ENCODE results near the gene HTRA3. TPM values are rescaled to one million over a fixed set of nuclear protein-coding genes. Genes with fewer than 3 reads are reported as not detected.

Gene HTRA3
- total RNA-seq, 1 donor from 2014 or later, result 35.2 TPM

DNA sequence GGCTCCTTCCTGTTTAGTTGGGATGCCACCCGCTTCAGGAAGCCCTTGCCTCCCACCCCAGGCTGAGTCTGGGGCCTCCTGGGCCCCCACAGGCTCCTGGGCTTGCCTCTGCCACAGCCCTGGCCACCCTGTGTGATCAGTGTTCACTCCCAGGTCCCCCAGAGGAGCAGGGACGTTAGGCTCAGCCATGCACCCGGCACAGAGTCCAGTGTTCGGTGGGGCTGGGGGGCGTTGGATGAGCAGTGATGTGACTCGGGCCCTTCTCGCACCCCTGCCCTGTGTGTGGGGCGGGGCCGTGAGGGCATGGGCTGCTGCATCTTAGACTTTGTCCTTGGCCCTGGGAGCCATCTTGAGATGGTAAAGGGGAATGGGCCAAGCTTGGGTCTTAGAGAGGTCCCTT lies 29.9 kb upstream of the HTRA3 start:
- no peaks in the 10 kb centered on the region for H3K36me3 ChIP-seq (ENCODE audit: insufficient read depth, low read length)
- no peaks in the 10 kb centered on the region for H3K27me3 ChIP-seq (ENCODE audit: insufficient read depth, low read length)
- H3K36me3 Mint-ChIP-seq (ENCODE audit: low read depth, unreplicated experiment), result no peaks in the 10 kb centered on the region
- no peak overlapping the region for H3K9ac ChIP-seq (ENCODE audit: low read length)
- no peak overlapping the region for H2AFZ ChIP-seq (ENCODE audit: low read depth, low read length)
- H3K27ac ChIP-seq (ENCODE audit: low read depth, low read length), result no peak overlapping the region
- FAIRE-seq, result no peak
- peaks cover 2% of the 10 kb centered on the region for H3K9me3 Mint-ChIP-seq (ENCODE audit: unreplicated experiment)
- peaks cover 26% of the 10 kb centered on the region for H3K27me3 Mint-ChIP-seq (ENCODE audit: low read depth, unreplicated experiment)
- H3K27ac Mint-ChIP-seq (ENCODE audit: unreplicated experiment), result no peak overlapping the region
- no peak overlapping the region for H3K4me3 Mint-ChIP-seq (ENCODE audit: unreplicated experiment)
- H3K4me1 Mint-ChIP-seq (ENCODE audit: low read depth, unreplicated experiment), result no peaks in the 10 kb centered on the region
- no peaks in the 10 kb centered on the region for H3K79me2 ChIP-seq (ENCODE audit: insufficient read depth, low read length)
- H3K9me3 ChIP-seq (ENCODE audit: insufficient read depth, low read depth, low read length), result no peaks in the 10 kb centered on the region
- H3K4me3 ChIP-seq (ENCODE audit: insufficient read depth, low read depth, low read length), result no peak overlapping the region
- DNase-seq (ENCODE audit: low read depth), result no peak
- no peak overlapping the region for H3K4me2 ChIP-seq (ENCODE audit: low read length)
- TF ChIP-seq, protein P1, sequence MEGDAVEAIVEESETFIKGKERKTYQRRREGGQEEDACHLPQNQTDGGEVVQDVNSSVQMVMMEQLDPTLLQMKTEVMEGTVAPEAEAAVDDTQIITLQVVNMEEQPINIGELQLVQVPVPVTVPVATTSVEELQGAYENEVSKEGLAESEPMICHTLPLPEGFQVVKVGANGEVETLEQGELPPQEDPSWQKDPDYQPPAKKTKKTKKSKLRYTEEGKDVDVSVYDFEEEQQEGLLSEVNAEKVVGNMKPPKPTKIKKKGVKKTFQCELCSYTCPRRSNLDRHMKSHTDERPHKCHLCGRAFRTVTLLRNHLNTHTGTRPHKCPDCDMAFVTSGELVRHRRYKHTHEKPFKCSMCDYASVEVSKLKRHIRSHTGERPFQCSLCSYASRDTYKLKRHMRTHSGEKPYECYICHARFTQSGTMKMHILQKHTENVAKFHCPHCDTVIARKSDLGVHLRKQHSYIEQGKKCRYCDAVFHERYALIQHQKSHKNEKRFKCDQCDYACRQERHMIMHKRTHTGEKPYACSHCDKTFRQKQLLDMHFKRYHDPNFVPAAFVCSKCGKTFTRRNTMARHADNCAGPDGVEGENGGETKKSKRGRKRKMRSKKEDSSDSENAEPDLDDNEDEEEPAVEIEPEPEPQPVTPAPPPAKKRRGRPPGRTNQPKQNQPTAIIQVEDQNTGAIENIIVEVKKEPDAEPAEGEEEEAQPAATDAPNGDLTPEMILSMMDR (IDR thresholded peaks at IDR 0.05; ENCODE audit: insufficient read depth, low read depth, low read length), result no peak
- no peak for TF ChIP-seq EZH2 (IDR thresholded peaks at IDR 0.05; ENCODE audit: insufficient read depth, low read length)
- peaks cover 5% of the 10 kb centered on the region for H3K4me1 ChIP-seq (ENCODE audit: insufficient read depth, low read length)
- no peaks in the 10 kb centered on the region for H4K20me1 ChIP-seq (ENCODE audit: insufficient read depth, low read length)

DNA sequence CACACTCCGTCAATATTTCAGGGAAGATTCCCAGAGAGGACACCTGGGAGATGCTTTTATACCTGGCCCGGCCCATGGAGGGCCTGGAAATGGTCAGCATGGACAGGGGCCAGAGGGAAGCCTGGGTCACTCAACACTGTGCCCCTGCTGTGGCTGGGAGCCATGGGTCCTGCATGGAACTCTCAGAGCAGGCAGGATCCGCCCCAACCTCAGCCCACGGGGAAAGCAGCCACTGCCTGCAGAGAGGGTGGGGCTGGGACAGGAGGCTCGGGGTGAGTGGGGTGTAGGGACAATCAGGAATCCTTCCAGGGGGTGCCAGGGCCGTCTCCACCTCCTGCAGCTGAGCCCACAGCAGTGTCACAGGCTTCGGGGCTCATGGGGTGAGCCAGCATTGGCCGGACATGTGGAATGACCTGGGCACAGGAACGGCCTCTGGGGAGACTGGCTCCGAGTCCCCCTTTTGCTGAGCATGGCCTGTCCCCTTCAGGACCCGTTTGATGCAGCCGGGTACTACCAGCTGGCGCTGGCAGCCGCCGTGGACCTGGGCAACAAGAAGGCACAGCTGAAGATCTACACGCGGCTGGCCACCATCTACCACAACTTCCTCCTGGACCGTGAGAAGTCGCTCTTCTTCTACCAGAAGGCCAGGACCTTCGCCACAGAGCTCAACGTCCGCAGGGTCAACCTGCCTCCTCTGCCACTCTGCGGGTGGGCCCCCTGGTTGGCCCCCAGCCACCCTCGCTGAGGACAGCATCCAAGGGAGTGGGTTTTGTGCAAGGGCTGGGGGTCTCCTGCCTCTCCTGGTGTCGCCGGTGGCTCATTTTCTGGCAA lies 29.1 kb upstream of the HTRA3 start:
- H3K27me3 Mint-ChIP-seq (ENCODE audit: low read depth, unreplicated experiment), result peaks cover 27% of the 10 kb centered on the region
- Histone ChIP-seq H3K9ac (ENCODE audit: low read length) (no peak overlapping the region), H3K4me1 (ENCODE audit: insufficient read depth, low read length) (peaks cover 5% of the 10 kb centered on the region), H3K4me3 (ENCODE audit: insufficient read depth, low read depth, low read length) (no peak overlapping the region), H3K36me3 (ENCODE audit: insufficient read depth, low read length) (no peaks in the 10 kb centered on the region), H3K27ac (ENCODE audit: low read depth, low read length) (no peak overlapping the region), H3K4me2 (ENCODE audit: low read length) (no peak overlapping the region), H4K20me1 (ENCODE audit: insufficient read depth, low read length) (no peaks in the 10 kb centered on the region), H3K79me2 (ENCODE audit: insufficient read depth, low read length) (no peaks in the 10 kb centered on the region), H2AFZ (ENCODE audit: low read depth, low read length) (no peak overlapping the region), H3K9me3 (ENCODE audit: insufficient read depth, low read depth, low read length) (no peaks in the 10 kb centered on the region), H3K27me3 (ENCODE audit: insufficient read depth, low read length) (no peaks in the 10 kb centered on the region)
- FAIRE-seq, result no peak
- TF ChIP-seq, protein P1 (IDR thresholded peaks at IDR 0.05; ENCODE audit: insufficient read depth, low read depth, low read length), result no peak
- no peak for TF ChIP-seq EZH2 (IDR thresholded peaks at IDR 0.05; ENCODE audit: insufficient read depth, low read length)
- H3K9me3 Mint-ChIP-seq (ENCODE audit: unreplicated experiment), result peaks cover 2% of the 10 kb centered on the region
- peaks cover under 1% of the 10 kb centered on the region for H3K36me3 Mint-ChIP-seq (ENCODE audit: low read depth, unreplicated experiment)
- H3K27ac Mint-ChIP-seq (ENCODE audit: unreplicated experiment), result no peak overlapping the region
- H3K4me1 Mint-ChIP-seq (ENCODE audit: low read depth, unreplicated experiment), result no peaks in the 10 kb centered on the region
- H3K4me3 Mint-ChIP-seq (ENCODE audit: unreplicated experiment), result no peak overlapping the region
- DNase-seq (ENCODE audit: low read depth), result no peak

DNA sequence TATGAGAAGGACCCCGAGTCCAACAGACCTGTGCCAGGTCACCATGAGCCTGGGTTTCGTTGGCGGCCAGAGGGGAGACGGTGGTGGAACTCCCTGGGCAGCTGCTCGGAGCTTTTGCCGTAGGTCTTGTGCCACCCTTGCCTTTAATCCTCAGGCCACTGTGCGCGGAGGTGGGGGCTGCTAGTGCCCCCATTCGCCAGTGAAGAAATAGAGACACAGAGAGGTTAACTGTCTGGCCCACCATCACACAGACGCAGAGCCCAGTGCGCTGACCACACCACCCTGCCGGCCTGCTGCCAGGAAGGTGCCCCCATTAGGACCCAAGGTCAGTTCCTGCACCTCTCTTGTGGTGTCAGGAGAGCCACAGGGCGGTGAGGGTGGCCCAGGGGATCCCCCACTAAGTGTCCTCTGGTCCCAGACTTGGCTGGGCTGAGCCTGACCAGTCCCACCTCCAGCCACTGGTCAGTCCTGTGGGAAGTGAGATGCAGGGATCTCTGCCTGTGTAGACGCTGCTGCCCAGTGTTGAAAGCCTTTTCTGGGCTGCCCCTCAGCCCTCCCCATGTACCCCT lies 28.3 kb upstream of the HTRA3 start:
- peaks cover 2% of the 10 kb centered on the region for H3K9me3 Mint-ChIP-seq (ENCODE audit: unreplicated experiment)
- FAIRE-seq, result no peak
- H3K79me2 ChIP-seq (ENCODE audit: insufficient read depth, low read length), result no peaks in the 10 kb centered on the region
- H3K27ac Mint-ChIP-seq (ENCODE audit: unreplicated experiment), result no peak overlapping the region
- no peak overlapping the region for H3K4me3 Mint-ChIP-seq (ENCODE audit: unreplicated experiment)
- H3K27me3 ChIP-seq (ENCODE audit: insufficient read depth, low read length), result no peaks in the 10 kb centered on the region
- H3K27me3 Mint-ChIP-seq (ENCODE audit: low read depth, unreplicated experiment), result peaks cover 30% of the 10 kb centered on the region
- no peak for DNase-seq (ENCODE audit: low read depth)
- no peak overlapping the region for H3K27ac ChIP-seq (ENCODE audit: low read depth, low read length)
- no peak overlapping the region for H3K4me3 ChIP-seq (ENCODE audit: insufficient read depth, low read depth, low read length)
- no peak overlapping the region for H2AFZ ChIP-seq (ENCODE audit: low read depth, low read length)
- H3K4me1 Mint-ChIP-seq (ENCODE audit: low read depth, unreplicated experiment), result no peaks in the 10 kb centered on the region
- no peaks in the 10 kb centered on the region for H4K20me1 ChIP-seq (ENCODE audit: insufficient read depth, low read length)
- TF ChIP-seq, protein P1 (IDR thresholded peaks at IDR 0.05; ENCODE audit: insufficient read depth, low read depth, low read length), result no peak
- no peak for TF ChIP-seq EZH2 (IDR thresholded peaks at IDR 0.05; ENCODE audit: insufficient read depth, low read length)
- H3K36me3 ChIP-seq (ENCODE audit: insufficient read depth, low read length), result no peaks in the 10 kb centered on the region
- H3K9me3 ChIP-seq (ENCODE audit: insufficient read depth, low read depth, low read length), result no peaks in the 10 kb centered on the region
- H3K4me2 ChIP-seq (ENCODE audit: low read length), result no peak overlapping the region
- peaks cover 2% of the 10 kb centered on the region for H3K36me3 Mint-ChIP-seq (ENCODE audit: low read depth, unreplicated experiment)
- peaks cover 5% of the 10 kb centered on the region for H3K4me1 ChIP-seq (ENCODE audit: insufficient read depth, low read length)
- H3K9ac ChIP-seq (ENCODE audit: low read length), result no peak overlapping the region

Measured in astrocyte (in vitro differentiated cells and primary cell).